NCI-H524 treated with DMSO at 0.1 percent for 48 hours (cell line): ENCODE data around the gene DTWD1.
"Not testable (repeated sequence)": the region's sequence is repeated elsewhere in the genome, so short reads cannot be mapped to it uniquely, and the experiment has no call there.

Source experiments
- DNase-seq: peaks from one replicate; lab custom pipeline; 2025; lab: John Stamatoyannopoulos, UW

The DTWD1 gene, protein sequence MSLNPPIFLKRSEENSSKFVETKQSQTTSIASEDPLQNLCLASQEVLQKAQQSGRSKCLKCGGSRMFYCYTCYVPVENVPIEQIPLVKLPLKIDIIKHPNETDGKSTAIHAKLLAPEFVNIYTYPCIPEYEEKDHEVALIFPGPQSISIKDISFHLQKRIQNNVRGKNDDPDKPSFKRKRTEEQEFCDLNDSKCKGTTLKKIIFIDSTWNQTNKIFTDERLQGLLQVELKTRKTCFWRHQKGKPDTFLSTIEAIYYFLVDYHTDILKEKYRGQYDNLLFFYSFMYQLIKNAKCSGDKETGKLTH

DNA sequence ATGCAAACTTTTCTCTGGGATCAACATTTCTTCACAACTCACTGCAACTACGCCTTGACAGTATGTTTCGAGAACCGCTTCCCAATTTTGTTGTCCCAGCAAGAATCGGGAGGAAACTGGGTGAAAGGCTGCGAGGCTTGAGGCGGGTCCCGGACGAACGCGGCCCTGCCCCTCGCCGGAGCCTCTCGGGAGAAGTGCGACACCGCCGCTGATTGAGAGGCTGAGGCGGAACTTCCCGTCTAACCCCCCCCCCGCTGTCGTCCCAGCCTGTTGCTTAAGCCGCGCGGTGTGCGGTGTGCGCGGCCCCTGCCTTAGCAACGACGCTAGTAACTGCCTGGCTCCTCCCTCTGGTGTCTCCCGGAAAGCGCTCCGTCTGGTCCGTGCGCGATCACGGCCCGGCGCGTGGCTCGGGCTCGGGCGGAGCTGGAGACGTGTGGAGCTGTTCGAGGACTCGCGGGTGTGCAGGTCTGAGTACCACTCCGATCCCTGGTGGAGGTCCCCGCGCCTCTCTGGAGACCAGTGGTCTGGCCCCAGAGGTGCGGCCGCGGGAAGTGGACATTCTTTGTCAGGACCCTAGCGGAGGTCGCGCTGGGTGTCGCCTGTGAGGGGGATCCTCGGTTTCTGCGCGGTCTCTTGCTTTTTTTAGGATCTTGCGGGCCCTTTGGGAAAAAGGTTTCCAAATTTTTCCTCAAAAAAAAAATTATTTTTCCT, at the start of gene DTWD1, which contains the start of gene FAM227B:
DTWD1 (plus strand) TSS at position 391 of the 711 bp plus-strand sequence. CDS start 4,120 bp downstream, outside the sequence.
FAM227B (minus strand) TSS at position 161 of the 711 bp plus-strand sequence. CDS start 5,647 bp downstream, outside the sequence.
- peak; percentile 96 for DNase-seq

DNA sequence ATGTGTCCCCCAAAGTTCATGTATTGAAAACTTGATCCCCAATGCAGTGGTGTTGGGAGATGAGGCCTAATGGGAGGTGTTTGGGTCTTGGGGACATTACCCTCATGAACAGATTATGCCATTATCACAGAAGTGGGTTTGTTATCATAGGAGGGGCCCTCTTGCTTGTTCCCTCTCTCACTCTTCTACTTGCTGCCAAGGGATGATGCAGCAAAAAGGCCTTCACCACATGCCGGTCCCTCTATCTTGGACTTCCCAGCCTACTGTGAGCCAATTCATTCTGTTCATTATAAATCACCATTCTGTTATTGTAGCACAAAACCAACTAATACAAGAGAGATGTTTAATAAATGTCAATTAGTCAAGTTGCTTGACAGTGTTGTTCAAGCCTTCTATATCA, 47.4 kb upstream of the DTWD1 start:
- DNase-seq: no peak

DNA sequence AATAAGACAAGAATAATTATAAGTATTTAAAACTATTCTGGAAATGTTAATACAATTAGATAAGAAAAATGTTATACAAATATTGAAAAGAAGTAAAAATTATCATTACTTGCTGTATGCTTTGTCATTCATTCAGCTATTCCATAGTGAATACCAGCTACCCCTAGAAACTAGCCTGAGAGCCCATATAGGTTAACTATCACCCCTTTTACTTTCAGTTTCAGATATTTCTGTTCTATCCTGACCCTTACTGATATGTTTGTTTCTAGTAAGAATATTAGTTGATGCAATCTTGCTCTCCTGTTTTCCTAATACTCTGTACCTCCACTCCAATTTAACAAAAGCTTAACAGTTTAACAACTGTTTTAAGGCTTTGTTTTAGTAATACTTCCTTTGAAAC, 31.8 kb upstream of the DTWD1 start:
- DNase-seq: no peak

DNA sequence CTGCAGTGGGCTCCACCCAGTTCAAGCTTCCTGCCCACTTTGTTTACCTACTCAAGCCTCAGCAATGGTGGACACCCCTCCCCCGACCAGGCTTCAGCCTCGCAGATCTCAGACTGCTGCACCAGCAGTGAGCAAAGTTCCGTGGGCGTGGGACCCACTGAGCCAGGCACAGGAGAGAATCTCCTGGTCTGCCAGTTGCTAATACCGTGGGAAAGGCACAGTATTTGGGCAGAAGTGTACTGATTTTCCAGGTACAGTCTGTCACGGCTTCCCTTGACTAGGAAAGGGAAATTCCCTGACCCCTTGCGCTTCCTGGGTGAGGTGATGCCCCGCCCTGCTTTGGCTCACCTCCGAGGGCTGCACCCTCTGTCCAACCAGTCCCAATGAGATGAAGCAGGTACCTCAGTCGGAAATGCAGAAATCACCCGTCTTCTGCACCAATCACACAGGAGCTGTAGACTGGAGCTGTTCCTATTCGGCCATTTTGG, 28.0 kb upstream of the DTWD1 start:
- not testable (repeated sequence) for DNase-seq

GRCh38 chr15:49604625-49605409, 16.0 kb upstream of the DTWD1 start:
- no peak for DNase-seq

- DNase-seq: no peak
These were observed 15.3 kb upstream of the DTWD1 start for GRCh38 chr15:49605588-49605987.

- DNase-seq: no peak
These were observed 14.3 kb upstream of the DTWD1 start for GRCh38 chr15:49606594-49606993.

- DNase-seq: no peak
These were observed 10.5 kb upstream of the DTWD1 start for GRCh38 chr15:49610157-49610918.

DNA sequence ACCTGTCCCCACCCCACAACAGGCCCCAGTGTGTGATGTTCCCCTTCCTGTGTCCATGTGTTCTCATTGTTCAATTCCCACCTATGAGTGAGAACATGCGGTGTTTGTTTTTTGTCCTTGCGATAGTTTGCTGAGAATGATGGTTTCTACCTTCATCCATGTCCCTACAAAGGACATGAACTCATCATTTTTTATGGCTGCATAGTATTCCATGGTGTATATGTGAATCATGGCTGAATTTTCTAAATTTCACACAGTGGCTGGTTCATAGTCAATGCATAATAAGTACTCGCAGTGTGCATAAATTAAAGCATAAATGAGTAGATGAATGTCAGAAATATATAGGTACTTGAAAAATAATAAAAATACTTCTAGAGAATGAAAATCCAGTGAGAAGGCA, 8.6 kb upstream of the DTWD1 start:
- DNase-seq: not testable (repeated sequence)

GRCh38 chr15:49619226-49619625, 1.6 kb upstream of the DTWD1 start:
- DNase-seq: no peak

GRCh38 chr15:49620199-49620598, 649 bp upstream of the DTWD1 start:
- no peak for DNase-seq

GRCh38 chr15:49621401-49621811, 558 bp downstream of the DTWD1 start:
- DNase-seq: peak; percentile 24

DNA sequence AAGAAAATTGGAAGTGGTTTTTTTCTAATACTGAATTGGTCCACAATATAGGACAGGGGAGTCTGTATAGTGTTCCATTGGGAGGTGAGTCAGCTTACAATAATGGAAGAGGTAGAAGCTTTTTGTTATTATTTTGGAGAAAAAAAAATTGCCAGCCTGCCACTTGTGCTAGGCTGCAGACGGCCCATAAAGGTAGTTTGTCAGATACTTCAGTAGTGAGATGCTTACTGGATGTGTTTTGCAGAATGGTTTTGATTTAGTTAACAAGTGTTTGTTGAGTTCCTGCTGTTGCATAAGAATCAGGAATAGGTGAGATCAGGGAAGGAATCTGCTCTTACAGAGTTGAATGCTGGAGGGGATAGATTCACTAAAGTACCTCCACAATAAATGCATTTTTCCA, 1.0 kb downstream of the DTWD1 start:
- DNase-seq: no peak

GRCh38 chr15:49622561-49622960, 1.7 kb downstream of the DTWD1 start:
- DNase-seq: no peak

- no peak for DNase-seq
These were observed 3.2 kb downstream of the DTWD1 start for GRCh38 chr15:49624056-49624455.

DNA sequence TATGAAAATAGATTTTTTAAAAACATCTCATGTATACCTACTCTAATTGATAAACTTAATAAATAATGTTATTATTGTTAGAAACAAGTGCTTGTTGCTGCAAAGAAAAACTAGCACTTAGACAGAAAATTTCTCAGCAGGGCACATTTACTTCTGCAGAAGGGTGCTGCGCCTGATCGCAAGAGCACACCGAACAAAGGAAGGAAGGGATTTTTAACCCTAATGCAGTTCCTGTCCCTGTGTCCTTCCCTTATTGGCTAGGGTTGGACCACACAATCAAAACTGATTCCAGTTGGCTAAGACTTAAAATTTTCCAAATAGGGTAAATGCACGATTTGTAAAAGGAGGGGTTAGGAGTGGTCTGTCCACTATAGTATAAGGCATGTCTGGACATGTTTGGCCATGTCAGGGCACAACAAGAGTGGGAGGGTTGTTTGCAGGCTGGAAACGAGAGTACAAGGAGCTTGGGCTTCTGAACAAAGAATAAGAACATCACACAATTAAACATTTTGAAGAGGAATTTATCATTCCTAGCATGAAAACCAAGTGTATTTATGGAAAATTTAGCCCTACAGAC, 4.7 kb downstream of the DTWD1 start:
- no peak for DNase-seq

DNA sequence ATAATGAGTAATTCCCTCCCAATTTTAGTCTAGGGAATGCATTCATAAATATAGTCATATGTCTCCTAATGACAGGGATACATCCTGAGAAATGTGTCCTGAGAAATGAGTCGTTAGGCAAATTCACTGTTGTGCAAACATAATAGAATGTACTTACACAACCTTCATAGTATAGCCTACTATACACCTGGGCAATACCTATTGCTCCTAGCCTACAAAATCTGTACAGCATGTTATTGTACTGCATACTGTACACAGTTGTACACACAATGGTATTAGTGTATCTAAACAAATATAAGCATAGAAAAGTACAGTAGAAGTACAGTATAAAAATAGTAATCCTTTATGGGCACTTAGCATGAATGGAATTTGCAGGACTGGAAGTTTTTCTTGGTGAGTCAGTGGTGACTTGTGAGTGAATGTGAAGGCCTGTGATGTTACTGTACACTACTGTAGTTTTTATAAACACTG, 6.6 kb downstream of the DTWD1 start:
- no peak for DNase-seq

- DNase-seq: no peak
These were observed 7.5 kb downstream of the DTWD1 start for GRCh38 chr15:49628379-49628778.

DNA sequence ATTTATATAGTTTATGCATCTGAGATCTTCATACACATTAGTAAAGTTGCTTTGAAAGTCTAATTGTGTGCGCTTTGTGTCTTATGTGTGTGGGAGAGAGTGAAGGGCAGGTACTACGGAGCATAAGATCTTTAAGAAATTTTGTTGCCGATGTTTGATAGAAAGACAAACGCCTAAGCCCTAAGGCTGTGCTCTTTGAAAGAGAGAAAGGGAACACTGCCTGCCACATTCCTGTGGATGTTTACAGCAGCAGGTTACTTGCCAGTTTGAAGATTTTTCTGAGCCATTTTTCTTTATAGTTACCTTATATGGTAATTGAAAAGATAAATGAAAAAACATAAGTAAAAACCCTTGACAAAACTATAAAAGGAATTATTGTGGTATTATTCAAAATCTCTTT, 17.0 kb downstream of the DTWD1 start:
- DNase-seq: no peak

DNA sequence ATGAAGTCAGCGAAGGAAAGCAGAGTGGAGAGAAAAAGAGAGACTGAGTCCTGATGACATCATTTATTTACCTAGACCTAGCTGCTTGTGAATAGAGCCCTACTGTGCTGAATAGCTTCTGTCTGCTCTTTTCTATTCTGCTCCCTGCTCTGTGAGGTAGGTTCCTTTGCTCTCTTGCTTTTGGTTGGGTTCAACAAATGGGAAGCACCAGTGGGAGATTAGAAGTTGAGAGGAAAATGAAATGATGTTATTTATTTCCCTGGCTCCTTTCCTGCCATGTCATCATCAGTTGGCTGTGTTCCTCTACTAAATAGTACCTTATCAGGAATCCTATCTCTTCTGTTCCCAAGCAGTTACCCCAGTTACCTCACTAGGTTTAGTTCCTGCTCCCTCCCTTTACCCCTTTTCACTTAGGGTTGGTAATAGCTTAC, 23.5 kb downstream of the DTWD1 start:
- no peak for DNase-seq

GRCh38 chr15:49645277-49645676, 24.4 kb downstream of the DTWD1 start:
- no peak for DNase-seq
